Stimulated activated CD8-positive, alpha-beta memory T cell treated with anti-CD3 and anti-CD28 coated beads, Interleukin-12 subunit alpha, Interleukin-12 subunit beta, amount 100 ng/mL, for 24 hours (primary cell): ENCODE results near the gene PVR.
"Not testable (repeated sequence)": the region's sequence is repeated elsewhere in the genome, so short reads cannot be mapped to it uniquely, and the experiment has no call there.

Source experiments
- DNase-seq: peaks from one replicate; pipeline ENCODE4 v3.0.0-alpha.2; 2020; ENCODE audit errors: extremely low read depth

PVR gene

DNA sequence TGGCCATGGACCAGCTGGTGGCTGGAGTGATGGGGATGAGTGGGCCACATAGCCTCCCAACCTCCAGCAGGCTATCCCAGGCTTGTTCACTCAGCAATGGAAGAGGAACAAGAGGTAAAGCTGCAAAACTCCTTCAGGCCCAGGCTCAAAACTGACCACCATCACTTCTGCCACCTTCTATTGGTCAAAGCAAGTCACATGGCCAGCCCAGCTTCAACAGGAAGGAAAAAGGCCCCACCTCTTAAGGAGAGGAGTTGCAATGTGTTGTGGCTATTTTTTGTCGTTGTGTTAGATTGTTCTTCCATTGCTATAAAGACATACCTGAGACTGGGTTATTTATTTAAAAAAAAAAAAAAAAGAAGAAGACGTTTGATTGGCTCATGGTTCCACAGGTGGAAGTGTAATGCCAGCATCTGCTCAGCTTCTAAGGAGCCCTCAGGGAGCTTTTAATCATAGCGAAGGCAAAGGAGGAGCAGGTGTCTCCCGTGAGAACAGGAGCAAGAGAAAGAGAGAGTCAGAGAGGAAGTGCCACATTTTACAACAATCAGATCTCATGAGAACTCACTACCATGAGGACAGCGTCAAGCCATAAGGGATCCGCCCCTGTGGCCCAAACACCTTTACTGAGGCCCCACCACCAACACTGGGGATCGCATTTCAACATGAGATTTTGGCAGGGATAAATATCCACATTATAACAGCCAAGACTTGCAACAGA is 24.9 kb upstream of the PVR start:
- no peak for DNase-seq

- DNase-seq: no peak
These were observed 23.0 kb upstream of the PVR start for GRCh38 chr19:44620667-44621066.

DNA sequence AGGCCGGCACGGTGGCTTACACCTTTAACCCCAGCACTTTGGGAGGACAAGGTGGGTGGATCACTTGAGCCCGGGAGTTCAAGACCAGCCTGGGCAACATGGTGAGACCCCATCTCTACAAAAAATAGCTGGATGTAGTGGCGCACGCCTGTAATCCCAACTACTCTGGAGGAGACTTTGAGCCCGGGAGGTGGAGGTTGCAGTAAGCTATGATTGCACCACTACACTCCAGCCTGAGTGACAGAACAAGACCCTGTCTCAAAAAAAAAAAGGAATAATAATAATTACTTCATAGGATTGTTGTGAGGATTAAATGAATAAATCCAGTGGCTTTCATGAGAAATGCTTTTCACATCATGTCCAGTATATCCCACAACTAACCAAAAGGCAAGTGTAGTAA is 22.3 kb upstream of the PVR start:
- DNase-seq: no peak

- no peak for DNase-seq
These were observed 20.6 kb upstream of the PVR start for GRCh38 chr19:44623080-44623479.

DNA sequence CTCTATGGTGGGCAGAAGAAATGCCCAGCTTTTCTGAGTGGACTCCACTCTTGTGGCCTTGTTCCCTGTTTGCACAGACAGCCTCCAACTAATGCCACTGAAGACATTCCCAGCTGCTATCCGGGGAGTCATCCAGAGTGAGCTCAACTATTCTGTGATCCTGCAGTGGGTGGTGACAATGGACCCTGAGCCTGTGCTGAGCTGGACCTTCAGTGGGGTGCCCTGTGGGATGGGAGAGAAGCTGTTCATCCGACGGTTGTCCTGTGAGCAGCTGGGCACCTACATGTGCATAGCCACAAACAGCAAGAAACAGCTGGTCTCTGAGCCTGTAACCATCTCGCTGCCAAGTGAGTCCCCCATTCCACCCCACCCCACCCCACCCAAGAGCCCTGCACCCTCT is 20.1 kb upstream of the PVR start:
- DNase-seq: no peak

DNA sequence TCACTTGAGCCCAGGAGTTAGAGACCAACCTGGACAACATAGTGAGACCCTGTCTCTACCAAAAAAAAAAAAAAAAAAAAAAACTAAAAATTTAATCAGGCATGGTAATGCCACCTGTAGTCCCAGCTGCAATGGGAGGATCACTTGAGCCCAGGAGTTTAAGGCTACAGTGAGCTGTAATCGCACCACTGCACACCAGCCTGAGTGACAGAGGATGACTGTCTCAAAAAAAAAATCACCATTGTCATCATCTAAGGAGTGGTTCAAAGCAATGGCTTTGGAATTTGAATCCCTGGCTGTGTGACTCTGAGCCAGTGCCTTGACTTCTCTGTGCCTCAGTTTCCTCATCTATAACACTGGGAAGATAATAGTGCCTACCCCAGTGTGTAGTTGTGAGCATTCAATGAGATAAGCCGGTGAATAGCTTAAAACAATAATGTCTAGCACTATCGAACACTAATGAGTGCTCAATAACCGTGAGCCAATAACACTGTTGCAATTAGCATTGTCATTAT is 18.8 kb upstream of the PVR start:
- DNase-seq: no peak

GRCh38 chr19:44625637-44626036 is 18.1 kb upstream of the PVR start:
- DNase-seq: not testable (repeated sequence)

DNA sequence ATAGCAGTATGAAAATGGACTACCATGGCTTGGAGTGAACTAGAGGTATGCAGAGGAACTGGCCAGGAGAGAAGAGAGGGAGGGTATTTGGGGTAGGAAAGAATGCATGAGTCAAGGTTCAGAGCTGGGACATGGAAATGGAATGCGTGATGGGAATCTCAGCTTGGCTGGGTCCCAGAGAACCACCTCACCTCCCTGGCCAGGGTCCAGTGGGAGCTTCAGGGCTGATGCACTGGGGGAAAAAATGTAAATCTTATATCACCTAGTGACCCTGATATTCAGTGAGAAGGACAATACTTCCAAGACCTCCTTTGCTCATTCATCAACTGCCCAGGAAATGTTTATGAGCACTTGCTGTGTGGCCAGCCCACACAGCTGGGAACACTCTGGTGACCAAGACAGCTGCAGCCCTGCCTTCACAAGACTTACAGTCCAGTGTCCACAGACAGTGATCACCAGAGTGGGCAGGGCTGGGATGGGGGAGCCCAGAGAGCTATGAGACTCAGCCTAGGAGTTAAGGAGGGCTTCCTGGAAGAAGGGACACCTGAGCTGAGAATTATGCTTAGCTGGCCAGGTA is 17.6 kb upstream of the PVR start:
- DNase-seq: no peak

- no peak for DNase-seq
These were observed 16.1 kb upstream of the PVR start for GRCh38 chr19:44627631-44628030.

GRCh38 chr19:44628793-44629192 is 14.9 kb upstream of the PVR start:
- DNase-seq: no peak

GRCh38 chr19:44631611-44632010 is 12.1 kb upstream of the PVR start:
- not testable (repeated sequence) for DNase-seq

GRCh38 chr19:44634058-44634457 is 9.7 kb upstream of the PVR start:
- DNase-seq: not testable (repeated sequence)

GRCh38 chr19:44634785-44635184 is 8.9 kb upstream of the PVR start:
- no peak for DNase-seq

GRCh38 chr19:44635581-44636438 is 7.9 kb upstream of the PVR start:
- DNase-seq: no peak

GRCh38 chr19:44636439-44637389 is 7.0 kb upstream of the PVR start:
- DNase-seq: no peak

DNA sequence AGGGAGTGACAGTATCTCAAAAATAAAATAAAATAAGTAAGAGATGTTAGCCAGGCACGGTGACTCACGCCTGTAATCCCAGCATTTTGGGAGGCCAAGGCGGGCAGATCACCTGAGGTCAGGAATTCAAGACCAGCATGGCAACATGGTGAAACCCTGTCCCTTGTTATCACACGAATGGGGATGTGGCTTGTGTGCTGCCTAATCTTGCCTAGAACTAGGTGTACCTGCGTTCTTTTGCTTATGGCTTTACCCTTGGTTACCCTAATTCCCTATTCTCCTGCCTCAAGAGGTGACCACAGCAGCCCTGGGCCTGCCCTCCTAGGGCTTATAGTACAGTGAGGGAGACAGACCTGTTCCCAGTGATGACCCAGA is 6.3 kb upstream of the PVR start:
- DNase-seq: no peak

DNA sequence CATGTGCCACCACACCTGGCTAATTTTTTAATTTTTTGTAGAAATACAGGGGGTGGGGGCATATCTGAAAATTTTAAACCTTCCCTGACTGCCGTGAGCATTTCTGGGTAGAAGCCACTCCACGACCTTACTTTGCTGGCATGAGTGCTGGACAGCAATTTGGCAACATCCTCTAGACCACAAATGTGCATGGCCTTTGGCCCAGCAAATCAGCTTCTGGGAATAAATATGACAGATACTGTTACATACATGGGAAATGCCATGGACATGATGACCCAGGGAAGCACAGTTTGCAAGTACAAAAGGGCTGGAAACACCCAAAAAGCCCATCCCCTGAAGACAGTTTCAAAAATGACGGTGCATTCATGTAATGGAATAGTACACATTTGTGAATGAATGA is 3.2 kb upstream of the PVR start:
- DNase-seq: no peak

- no peak for DNase-seq
These were observed 2.0 kb upstream of the PVR start for GRCh38 chr19:44641501-44642265.

DNA sequence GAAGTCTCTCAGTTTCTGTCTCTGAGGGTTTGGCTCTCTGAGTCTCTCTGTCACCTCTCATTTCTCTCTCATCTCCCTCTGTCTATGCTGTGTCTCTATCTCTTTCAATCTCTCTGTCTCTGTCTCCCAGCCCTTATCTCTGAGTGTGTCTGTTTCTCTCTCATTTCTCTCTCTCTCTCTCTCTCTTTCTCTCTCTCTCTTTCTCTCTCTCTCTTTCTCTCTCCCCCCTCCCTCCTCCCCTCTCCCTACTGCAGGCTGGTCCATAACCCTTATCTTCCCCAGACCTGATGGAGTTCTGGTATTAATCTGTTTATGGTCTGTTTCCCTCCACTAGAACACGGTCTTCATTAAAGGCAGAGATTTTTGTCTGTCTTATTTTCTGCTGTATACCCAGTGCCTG is 1.3 kb upstream of the PVR start:
- no peak for DNase-seq

DNA sequence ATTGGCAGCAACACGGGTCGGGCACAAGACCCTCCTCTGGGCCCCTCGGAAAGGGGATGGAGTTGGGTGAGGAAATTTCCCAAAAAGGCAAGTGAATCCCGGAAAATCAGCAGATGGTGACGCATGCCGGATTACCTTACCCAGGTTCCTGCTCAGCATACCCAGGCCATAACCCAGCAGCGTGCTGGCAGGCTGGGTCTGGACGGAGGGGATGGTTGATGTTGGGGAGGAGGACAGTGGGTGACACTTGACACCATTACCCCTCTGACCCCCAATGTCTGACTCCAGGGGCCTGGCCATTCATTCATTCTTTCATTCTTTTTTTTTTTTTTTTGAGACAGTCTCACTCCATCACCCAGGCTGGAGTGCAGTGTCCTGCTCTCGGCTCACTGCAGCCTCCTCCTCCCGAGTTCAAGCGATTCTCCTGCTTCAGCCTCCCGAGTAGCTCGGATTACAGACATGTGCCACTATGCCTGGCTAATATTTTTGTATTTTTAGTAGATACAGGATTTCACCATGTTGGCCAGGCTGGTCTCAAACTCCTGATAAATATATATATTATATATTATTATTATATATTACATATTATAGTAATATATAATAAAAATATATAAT is 799 bp downstream of the PVR start:
- DNase-seq: no peak
